CD4-positive, alpha-beta T cell treated with Interleukin-6 for 4 hours (primary cell): Measurements from ENCODE around the gene TOMM40.
"Not testable (repeated sequence)": the region's sequence is repeated elsewhere in the genome, so short reads cannot be mapped to it uniquely, and the experiment has no call there.

Experiments used
- DNase-seq: peaks from one replicate; pipeline ENCODE4 v3.0.0-alpha.2; 2020; ENCODE audit warnings: mixed read lengths

Gene TOMM40

DNA sequence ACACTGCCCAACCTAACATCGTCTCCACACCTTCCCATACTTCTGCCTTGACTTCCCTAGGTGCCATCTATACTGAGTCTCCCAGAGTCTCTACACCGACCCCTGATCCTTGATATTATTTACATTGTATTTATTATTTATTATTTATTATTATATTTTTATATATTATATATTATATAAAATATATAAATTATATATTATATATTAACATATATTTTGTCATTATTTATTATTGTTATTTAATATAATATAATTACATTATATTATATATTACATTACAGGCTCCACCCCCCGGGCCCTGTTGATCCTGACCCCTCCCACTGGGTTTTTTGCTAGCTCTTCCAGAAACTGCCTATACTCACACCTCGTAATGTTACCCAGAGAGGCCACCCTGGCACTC is 18.4 kb upstream of the TOMM40 start:
- DNase-seq = no peak

DNA sequence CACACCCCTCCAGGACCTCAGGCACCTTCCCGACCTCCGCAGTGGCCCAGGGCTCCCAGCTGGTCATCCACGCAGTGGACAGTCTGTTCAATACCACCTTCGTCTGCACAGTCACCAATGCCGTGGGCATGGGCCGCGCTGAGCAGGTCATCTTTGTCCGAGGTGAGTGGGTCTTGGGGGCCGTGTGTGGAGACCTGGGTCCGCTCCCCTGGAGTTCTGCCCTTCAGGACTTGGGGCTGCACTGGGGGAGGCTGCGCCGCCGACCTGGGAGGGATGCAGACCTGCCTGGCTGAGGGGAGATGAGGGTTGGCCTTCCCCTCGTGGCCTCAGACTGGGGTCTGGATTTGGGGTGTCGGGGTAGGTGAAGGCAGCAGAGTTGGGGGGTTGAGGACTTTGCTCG is 16.7 kb upstream of the TOMM40 start:
- DNase-seq = no peak

DNA sequence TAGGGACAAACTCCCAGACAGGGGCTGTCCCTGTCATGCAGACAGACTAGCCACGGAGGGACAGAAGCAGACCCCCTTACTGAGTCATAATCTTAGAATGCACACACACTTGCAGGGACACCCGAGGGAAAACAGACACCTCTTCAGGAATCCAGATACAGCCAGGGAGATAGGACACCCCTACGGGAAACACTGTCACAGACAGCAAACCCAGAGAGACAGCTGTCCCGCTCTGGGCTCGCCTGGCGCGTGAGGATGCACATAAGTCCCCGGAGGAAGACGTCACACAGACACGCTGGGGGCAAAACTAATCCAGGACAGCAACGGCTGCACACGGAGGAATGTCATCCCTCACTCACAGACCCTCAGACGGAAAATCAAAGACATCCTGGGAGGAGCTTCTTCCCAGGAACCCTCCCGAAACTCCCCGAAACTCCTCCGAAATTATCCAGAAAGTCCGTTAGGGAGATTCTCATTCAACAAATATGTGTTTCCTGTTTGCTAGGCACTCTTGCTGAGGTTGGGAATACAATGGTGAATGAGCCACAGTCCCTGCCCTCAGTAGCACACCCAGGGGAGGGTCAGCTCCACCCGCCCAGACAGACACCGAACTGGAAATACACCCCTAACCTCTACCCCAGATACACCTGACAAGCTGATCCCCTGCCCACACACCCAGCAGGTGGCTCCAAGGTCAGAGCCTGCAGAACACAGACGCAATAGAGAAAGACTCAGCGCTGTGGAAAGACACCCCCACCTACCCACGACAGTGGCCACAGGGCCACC is 15.2 kb upstream of the TOMM40 start:
- DNase-seq = no peak

DNA sequence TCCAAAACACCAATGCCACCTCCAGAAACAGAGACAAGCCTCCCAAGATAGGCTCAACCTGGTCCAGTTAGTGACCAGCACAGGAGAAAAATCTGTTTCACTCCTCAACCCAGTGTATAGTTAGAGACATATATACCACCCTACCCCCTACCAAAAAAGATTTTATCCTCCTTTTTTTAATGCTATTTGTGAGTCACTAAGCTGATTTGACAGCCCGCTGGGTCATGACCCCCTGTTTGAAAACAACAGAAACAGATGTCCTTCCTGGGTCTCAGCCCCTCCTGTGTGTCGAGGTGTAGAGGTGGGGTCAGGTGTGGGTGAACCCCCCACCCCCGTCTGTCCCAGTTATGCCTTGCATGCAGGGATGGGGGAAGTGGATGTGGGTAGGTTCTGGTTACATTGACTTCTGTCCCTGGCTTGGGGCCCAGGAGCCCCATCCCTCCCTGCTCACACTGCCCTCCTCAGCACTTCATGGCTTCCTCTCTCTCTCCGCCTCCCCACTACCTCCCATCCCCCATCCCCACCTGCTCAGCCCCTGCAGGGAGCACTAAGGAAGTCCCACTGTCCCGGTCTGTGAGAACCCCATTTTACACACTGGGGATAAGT is 14.0 kb upstream of the TOMM40 start:
- DNase-seq = no peak

DNA sequence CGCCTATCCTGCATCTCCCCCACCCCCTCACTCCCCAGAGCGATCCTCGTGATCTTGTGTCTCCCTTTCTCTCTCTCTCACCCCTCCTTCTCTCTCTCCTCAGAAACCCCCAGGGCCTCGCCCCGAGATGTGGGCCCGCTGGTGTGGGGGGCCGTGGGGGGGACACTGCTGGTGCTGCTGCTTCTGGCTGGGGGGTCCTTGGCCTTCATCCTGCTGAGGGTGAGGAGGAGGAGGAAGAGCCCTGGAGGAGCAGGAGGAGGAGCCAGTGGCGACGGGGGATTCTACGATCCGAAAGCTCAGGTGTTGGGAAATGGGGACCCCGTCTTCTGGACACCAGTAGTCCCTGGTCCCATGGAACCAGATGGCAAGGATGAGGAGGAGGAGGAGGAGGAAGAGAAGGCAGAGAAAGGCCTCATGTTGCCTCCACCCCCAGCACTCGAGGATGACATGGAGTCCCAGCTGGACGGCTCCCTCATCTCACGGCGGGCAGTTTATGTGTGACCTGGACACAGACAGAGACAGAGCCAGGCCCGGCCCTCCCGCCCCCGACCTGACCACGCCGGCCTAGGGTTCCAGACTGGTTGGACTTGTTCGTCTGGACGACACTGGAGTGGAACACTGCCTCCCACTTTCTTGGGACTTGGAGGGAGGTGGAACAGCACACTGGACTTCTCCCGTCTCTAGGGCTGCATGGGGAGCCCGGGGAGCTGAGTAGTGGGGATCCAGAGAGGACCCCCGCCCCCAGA is 12.8 kb upstream of the TOMM40 start:
- no peak for DNase-seq

DNA sequence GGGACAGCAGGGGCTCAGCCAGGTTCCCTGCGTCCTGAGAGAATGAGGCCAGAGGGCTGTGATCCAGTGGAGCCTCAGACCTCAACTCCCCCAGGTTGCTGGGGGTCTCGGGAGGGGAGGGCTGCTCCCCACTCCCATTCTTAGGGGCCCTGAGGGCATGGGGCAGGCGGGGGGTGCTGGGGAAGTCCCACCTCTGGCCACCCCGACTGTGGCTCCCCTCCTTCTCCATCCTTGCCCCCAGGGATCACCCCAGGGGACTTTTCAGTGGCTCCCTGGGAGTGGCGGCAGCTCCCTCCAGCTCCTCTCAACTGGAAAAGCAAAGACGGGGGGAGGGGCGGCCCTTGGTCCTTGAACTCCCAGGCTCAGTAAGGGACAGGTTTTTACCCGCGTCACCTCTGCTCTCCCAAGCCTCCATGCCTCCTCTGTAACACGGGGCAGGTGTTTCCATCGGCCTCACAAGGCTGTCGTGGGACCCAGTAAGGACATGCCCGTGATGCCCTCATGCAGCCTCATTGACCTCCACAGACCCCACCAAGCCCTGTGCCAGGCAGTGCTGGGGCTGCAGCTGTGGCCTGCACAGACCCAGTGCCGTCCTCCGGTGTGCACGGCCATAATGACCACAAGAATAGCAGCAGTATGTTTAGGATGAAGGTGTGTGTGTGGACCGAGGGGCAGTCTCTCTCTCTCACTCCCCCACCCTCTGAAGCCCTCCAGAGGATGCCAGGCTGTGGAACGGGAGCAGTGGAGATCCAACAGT is 11.6 kb upstream of the TOMM40 start:
- DNase-seq = no peak

DNA sequence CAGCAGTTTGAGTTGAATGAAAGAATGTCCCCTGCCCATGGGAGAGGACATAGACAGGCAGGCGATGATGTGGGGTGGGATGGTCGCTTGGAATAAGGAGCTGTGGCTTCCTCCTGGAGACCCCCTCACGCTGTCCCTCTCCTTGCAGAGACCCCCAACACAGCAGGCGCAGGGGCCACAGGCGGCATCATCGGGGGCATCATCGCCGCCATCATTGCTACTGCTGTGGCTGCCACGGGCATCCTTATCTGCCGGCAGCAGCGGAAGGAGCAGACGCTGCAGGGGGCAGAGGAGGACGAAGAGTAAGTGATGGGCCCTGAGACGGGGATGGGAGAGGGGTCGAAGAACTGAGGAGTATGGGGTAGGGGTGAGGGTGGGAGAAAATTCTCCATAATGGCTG is 9.0 kb upstream of the TOMM40 start:
- no peak for DNase-seq

DNA sequence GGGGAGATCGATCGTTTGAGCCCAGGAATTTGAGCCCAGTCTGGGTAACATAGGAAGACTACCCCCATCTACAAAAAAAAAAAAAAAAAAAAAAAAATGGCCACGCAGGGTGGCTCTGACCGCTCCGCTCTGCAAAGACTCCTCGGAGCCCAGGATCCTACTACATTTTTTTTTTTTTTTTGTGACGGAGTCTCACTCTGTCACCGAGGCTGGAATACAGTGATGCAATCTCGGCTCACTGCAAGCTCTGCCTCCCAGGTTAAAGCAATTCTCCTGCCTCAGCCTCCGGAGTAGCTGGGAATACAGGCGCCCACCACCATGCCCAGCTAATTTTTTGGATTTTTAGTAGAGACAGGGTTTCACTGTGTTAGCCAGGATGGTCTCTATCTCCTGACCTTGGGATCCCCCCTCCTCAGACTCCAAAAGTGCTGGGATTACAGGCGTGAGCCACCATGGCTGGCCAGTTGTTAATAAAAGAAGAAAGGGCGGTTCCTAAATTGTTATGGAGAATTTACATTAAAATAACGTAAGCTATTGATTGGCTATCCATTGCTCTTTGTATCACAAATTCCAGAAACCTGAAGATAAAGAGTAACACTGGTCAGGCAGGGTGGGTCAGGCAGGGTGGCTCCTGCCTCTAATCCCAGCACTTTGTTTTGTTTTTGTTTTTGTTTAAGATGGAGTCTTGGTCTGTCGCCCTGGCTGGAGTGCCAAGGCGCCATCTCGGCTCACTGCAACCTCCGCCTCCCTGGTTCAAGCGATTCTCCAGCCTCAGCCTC is 8.2 kb upstream of the TOMM40 start:
- not testable (repeated sequence) for DNase-seq

DNA sequence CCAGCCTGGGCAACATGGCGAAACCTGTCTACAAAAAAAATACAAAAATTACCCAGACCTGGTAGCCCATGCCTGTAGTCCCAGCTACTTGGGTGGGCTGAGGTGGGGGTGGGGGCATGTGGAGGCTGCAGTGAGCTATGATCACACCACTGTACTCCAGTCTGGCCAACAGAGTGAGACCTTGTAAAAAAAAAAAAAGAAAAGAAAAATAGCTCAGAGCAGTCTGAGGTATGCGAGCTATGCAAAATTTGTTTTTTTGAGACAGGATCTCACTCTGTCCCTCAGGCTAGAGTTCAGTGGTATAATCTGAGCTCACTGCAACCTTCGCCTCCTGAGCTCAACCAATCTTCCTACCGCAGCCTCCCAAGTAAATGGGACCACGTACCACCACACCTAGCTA is 7.1 kb upstream of the TOMM40 start:
- DNase-seq = no peak

DNA sequence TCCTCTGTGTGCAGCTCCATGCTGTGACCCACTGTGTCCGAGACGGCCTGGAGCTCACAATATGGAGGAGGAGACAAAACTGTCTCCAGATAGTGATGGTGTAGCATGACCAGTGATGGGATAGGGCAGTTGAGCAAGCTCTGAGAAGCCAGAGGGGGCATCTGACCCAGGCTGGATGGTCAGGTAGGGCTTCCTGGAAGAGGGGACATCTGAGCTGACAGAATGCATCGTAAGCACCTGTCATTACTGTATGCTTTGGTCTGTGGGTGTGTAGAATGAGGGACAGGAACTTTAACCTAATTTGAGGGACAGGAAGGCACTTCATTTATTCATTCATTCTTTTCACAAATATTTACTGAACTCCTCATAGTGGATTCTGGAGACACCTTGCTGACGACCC is 6.5 kb upstream of the TOMM40 start:
- DNase-seq = no peak

DNA sequence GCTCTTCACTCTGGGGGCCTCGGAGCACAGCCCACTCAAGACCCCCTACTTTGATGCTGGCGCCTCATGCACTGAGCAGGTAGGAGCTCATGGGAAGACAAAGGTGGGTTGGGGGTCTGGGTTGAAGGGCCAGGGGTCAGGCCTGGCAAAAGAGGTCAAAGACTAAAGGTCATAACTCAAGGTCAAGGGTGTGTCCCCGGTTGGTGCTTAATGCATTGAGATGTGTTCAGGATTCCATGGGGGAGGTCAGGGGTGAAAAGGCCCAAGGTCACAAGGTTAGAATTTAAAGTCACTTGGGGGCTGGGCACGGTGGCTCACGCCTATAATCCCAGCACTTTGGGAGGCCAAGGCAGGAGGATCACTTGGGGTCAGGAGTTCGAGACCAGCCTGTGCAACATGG is 4.9 kb upstream of the TOMM40 start:
- DNase-seq = no peak

DNA sequence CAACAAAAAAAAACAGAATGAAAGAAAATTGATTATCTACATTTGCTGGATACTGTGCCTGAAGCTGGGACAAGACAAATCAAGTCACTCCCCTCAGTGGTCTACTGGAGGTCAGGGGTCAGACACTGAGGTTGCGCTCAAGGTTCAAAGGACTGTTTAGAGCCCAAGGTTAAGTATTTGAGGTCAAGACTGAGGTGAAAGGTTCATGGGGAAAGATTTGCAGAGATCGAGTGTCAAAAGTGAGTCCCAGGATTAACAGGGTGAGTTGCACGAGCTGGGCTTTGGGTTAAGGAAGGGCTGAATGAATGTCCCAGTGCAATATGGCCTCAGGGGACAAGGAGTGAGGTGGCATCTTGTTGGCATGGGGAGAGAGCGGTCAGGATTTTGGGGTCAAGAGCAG is 3.4 kb upstream of the TOMM40 start:
- DNase-seq = no peak

DNA sequence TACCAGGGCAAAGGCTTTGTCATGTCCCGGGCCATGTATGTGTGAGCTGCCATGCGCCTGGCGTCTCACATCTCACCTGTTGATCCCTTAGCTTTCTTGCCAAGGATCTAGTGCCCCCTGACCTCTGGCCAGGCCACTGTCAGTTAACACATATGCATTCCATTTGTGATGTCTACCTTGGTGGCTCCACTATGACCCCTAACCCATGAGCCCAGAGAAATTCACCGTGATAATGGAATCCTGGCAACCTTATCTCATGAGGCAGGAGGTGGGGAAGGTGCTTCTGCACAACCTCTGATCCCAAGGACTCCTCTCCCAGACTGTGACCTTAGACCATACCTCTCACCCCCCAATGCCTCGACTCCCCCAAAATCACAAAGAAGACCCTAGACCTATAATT is 2.7 kb upstream of the TOMM40 start:
- DNase-seq = not testable (repeated sequence)

DNA sequence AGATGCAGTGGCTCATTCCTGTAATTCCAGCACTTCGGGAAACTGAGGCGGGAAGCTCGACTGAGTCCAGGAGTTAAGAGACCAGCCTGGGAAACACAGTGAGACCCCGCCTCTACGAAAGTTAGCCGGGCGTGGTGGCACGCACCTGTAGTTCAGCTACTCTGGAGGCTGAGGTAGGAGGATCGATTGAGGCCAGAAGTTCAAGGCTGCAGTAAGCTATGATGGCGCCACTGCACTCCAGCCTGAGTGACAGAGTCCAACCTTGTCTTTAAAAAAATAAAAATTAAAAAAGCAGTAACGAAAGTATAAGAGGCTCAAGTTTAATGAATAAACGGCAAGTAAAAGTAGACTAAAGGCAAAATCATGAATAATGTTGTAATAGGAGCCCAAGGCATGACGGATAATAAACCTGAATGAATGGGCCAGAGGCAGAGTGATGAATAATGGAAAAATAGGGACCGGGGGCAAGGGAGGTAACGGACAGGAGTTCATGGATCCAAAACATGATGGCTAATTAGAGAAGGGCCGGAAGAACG is 1.2 kb upstream of the TOMM40 start:
- DNase-seq = no peak

DNA sequence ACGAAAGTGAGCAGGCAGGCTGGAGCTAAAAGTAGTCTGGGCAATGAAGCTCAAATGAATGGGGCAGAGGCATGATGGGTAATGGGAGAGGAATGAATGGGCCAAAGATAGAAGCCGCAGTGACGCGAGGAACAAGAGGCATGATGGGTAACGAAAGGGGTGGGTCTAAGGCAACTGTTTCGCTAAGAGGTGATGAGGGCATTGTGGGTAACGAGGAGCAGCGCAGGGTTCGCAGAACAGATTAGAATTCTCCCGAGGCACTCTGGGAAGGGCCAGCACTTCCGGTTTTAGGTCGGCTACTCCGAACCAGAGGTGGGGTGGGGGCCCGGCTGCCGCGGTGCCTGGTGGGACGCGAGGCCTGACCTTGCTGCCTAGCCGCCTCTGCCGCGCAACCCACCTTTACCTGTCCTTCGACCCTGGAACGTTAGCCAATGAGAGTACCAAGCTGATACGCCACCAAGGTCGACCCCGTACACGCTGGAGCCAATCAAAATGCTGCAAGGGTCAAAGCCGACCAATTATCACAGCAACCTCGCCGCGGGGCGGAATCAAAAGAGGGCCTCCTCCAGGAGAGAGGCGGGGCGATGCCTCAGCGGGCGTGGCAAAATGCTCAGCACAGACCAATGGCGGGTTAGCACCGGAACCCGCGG is 563 bp upstream of the TOMM40 start:
- DNase-seq = no peak

DNA sequence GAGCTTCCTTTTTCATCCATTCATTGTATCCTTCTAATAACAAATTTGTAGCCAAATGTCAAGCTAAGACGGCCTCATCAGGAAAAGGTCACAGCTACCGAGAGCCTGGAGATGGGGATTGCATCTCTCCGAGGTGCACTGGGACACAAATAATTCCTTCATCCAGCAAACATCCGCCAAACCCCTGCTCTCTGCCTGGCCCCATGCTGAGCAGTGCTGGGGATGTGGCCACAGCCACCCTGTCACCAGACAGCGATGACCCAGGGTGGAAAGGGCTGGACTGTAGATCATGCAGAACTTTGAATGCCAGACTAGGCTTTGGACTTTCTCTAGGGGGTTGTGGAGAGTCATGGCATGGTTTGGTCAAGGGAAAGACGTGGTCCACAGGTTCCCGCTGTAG is 1.9 kb downstream of the TOMM40 start:
- DNase-seq = no peak

DNA sequence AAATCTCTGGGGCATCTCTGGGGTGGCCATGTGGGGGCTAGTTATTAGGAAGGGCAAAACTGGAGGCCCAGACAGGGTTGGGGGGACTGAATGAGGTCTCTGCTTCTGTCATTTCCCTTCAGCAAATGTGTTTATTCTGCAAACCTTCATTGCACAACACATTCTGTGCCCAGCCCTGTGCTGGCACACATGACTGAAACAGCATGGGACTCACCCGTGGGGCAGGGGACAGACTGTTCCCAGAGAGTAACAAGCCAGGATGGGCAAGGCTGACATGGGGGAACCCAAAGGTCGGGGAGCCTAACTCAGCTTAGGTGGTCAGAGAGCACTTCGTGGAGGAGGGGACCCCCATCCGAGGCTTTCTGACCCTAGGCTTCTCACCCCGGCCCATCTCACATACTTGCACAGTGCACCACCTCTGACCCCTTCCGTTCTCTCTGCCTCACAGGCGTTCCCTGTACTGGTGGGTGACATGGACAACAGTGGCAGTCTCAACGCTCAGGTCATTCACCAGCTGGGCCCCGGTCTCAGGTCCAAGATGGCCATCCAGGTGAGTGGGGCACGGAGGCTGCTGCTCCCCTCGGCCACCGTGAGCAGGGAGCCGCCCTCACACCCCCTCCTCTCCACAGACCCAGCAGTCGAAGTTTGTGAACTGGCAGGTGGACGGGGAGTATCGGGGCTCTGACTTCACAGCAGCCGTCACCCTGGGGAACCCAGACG is 2.4 kb downstream of the TOMM40 start:
- DNase-seq = no peak

DNA sequence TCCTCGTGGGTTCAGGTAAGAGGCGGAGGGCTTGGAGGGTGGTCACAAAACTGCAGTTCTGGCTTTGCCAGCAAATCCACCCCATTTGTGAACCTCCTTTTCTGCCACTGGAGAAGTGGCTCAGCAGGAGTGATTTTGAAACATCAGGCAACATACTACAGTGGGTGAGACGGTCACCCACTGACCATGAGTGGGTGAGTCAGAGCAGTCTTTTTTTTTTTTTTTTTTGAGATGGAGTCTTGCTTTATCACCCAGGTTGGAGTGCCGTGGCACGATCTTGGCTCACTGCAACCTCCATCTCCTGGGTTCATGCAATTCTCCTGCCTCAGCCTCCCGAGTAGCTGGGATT is 3.0 kb downstream of the TOMM40 start:
- DNase-seq = no peak

DNA sequence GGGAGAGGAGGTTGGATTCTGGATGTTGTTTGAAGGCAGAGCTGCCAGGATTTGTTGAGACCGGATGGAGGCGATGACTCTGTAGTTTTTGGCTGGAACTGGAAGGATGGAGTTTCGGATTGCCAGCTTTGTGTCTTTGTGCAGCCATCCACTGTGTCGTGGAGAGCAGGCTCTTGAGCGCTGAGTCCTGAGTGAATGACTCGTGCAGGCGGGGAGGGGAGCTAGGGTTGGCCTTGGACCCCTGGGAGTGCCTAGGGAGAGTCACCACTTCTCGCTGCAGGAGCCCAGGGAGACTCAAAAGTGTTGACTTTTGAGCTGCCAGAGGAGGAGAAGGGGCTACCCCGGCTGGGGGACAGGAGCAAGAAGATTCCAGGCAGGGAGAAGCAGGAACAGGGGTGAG is 3.9 kb downstream of the TOMM40 start:
- no peak for DNase-seq

DNA sequence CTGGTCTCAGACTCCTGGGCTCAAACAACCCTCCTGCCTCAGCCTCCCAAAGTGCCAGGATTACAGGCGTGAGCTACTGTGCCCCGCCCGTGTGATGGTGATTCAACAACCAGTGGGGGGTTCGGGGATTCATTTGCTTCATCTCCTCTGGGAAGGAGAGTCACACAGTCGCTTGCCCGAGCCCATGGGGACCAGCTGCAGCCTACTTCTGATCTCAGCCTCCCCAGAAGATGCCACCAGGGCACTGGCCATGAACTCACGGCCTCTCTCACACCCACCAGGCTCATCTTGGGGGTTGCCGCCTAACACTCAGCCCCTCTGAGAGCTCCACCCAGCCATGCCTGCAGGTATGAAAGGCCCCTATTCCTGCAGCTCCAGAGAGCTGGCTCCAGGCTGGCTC is 6.8 kb downstream of the TOMM40 start:
- no peak for DNase-seq
